K562 (cell line): ENCODE data around the gene NTM. TPM values are rescaled to one million over a fixed set of nuclear protein-coding genes. Genes with fewer than 3 reads are reported as not detected.

Source experiments
- ATAC-seq: fragments of 200-7000 bp; cut with Tn5 transposase; 3 replicates; pipeline ENCODE4 v1.9.1; 2020; ENCODE audit warnings: moderate library complexity
- BruUV-seq: library from RNA; stranded (reverse); fragments of 400-500 nt; replicated peaks from 2 replicates; lab custom pipeline; 2021; lab: Mats Ljungman, UMichigan
- CTCF ChIA-PET: fragments of 300-600 bp; formaldehyde crosslinking; extraction: SDS; loops from one replicate; lab custom pipeline; 2021; ENCODE audit warnings: low intra/inter-chr PET ratio; lab: Yijun Ruan, JAX
- POLR2A ChIA-PET: fragments of 300-600, 350-650 bp; sonication (Branson Sonifier 250); formaldehyde crosslinking; extraction: SDS; loops from one replicate; lab custom pipeline; 2021; ENCODE audit warnings: antibody characterized with exemption, inconsistent platforms; lab: Yijun Ruan, JAX
- DNase-seq, 4 experiments: peaks; one replicate each; pipeline versions ENCODE4 v3.0.0 to v3.0.0-alpha.2; 2011 to 2018; ENCODE audit warnings: low spot score in 3 of 4, mixed read lengths in 3 of 4; ENCODE audit errors: extremely low read depth in 1 of 4
- FAIRE-seq: peaks from 2 replicates; lab custom pipeline; 2011; peaks lifted over from hg19 to GRCh38; lab: Jason Lieb, UNC
- H2AFZ ChIP-seq: 2 replicates; pipeline ENCODE4 v1.6.0; 2011; ENCODE audit warnings: low read depth, low read length, control low read depth, inconsistent platforms
- H3K27ac ChIP-seq: fragments of 200-600 bp; 3 replicates; pipeline ENCODE4 v1.8.0; 2011; ENCODE audit warnings: low read depth, mild to moderate bottlenecking, control low read depth, inconsistent platforms, low read length, moderate library complexity, mixed read lengths; ENCODE audit errors: extremely low read depth
- H3K27me3 ChIP-seq, 2 experiments: fragments of 300-600 bp in 1 of 2; 2 replicates in 1 of 2; 3 replicates in 1 of 2; pipeline versions ENCODE4 v1.6.0 to v1.8.0; 2011; ENCODE audit warnings: inconsistent platforms in 2 of 2, low read length in 2 of 2, mild to moderate bottlenecking in 1 of 2, mixed read lengths in 1 of 2, moderate library complexity in 1 of 2; ENCODE audit not compliant: control insufficient read depth in 2 of 2, insufficient read depth in 2 of 2
- H3K36me3 ChIP-seq: fragments of 300-600 bp; 3 replicates; pipeline ENCODE4 v1.8.0; 2011; ENCODE audit warnings: mild to moderate bottlenecking, low read length, inconsistent platforms; ENCODE audit not compliant: control insufficient read depth, insufficient read depth
- H3K4me1 ChIP-seq, 2 experiments: fragments of 200-600 bp in 1 of 2; replicated peaks in 1 of 2; 2 replicates in 1 of 2; 3 replicates in 1 of 2; pipeline versions ENCODE4 v1.5.1 to v1.8.0; 2011; ENCODE audit warnings: inconsistent platforms in 2 of 2, low read length in 2 of 2, mild to moderate bottlenecking in 1 of 2, mixed read lengths in 1 of 2, moderate library complexity in 1 of 2; ENCODE audit not compliant: control insufficient read depth in 2 of 2, insufficient read depth in 2 of 2
- H3K4me2 ChIP-seq: 2 replicates; pipeline ENCODE4 v1.6.1; 2011; ENCODE audit warnings: low read length, control low read depth, inconsistent platforms, mixed read lengths; ENCODE audit not compliant: insufficient read depth
- H3K4me3 ChIP-seq: fragments of 200-600 bp; sonication (generic), shearing (Covaris generic); 2 replicates; pipeline ENCODE4 v1.5.1; 2016; ENCODE audit warnings: control low read depth, inconsistent platforms
- H3K79me2 ChIP-seq: fragments of 200-600 bp; 3 replicates; pipeline ENCODE4 v1.8.0; 2011; ENCODE audit warnings: low read length, inconsistent platforms; ENCODE audit not compliant: control insufficient read depth, insufficient read depth
- H3K9ac ChIP-seq, 2 experiments: 2 replicates each; pipeline versions ENCODE4 v1.6.0 to v1.6.1; 2011; ENCODE audit warnings: low read depth in 2 of 2, low read length in 2 of 2, control low read depth in 1 of 2, inconsistent platforms in 1 of 2, mild to moderate bottlenecking in 1 of 2, mixed read lengths in 1 of 2; ENCODE audit not compliant: insufficient read depth in 1 of 2
- H3K9me1 ChIP-seq: one replicate; pipeline ENCODE4 v1.6.0; 2011; ENCODE audit warnings: inconsistent platforms, mild to moderate bottlenecking, low read length, moderate library complexity; ENCODE audit not compliant: control insufficient read depth, insufficient read depth
- H3K9me3 ChIP-seq: replicated peaks from 2 replicates; pipeline ENCODE4 v1.5.1; 2011; ENCODE audit warnings: low read depth, low read length, inconsistent platforms; ENCODE audit not compliant: control insufficient read depth, insufficient read depth
- H4K20me1 ChIP-seq: replicated peaks from 2 replicates; pipeline ENCODE4 v1.6.1; 2011; ENCODE audit warnings: low read length, inconsistent platforms, mixed read lengths; ENCODE audit not compliant: control insufficient read depth, insufficient read depth
- DACH1 ChIP-seq: fragments of 450-650 bp; IDR thresholded peaks from 2 replicates; pipeline ENCODE4 v1.6.1; 2018; ENCODE audit not compliant: partially characterized antibody
- NR2C2 ChIP-seq, 2 experiments: fragments of 200-800 bp in 1 of 2; sonication (Bioruptor generic) in 1 of 2; sonication (generic) in 1 of 2; formaldehyde crosslinking in 1 of 2; IDR thresholded peaks; 2 replicates each; pipeline versions ENCODE4 v1.6.1 to v1.8.0; 2016 to 2022; ENCODE audit warnings: mild to moderate bottlenecking in 1 of 2, missing compliant biosample characterization in 1 of 2, missing genetic modification characterization in 1 of 2, missing genetic modification reagents in 1 of 2
- ZNF274 ChIP-seq: IDR thresholded peaks from 2 replicates; pipeline ENCODE4 v1.6.1; 2011; ENCODE audit warnings: low read depth, mild to moderate bottlenecking, low read length, moderate library complexity, borderline replicate concordance
- ZNF354B ChIP-seq: fragments of 250-450 bp; sonication (Bioruptor Pico); IDR thresholded peaks from 2 replicates; pipeline ENCODE4 v1.4.0; 2020
- ZNF696 ChIP-seq: fragments of 250-450 bp; sonication (Bioruptor Pico); conservative IDR thresholded peaks from 2 replicates; pipeline ENCODE4 v1.4.0; 2020; ENCODE audit warnings: mild to moderate bottlenecking, moderate library complexity
- WGBS: fragments of 100-300 bp; shearing (Covaris generic); methylation state at CpG from one replicate; pipeline ENCODE4 v1.1.6; 2016; ENCODE audit warnings: low coverage, mixed read lengths; ENCODE audit not compliant: insufficient coverage; ENCODE audit errors: missing lambda C conversion rate; 5-methylcytosine and 5-hydroxymethylcytosine counted together
- in situ Hi-C: fragments of 300-500 bp; cut with MboI; formaldehyde crosslinking; loops from 4 replicates; pipeline ENCODE4 v1.15.0; 2018; ENCODE audit warnings: inconsistent platforms, mixed read lengths
- intact Hi-C: fragments of 100-400 bp; cut with micrococcal nuclease; formaldehyde crosslinking; loops from 2 replicates; pipeline ENCODE4 v1.14.2; 2022
- polyA plus RNA-seq, 8 experiments: library from polyadenylated mRNA; depleted of rRNA in 4 of 8; stranded (reverse) in 5 of 8; unstranded in 3 of 8; fragments of >200 nt; fragmentation: Nextera tagmentation in 2 of 8; fragmentation: Illumina TruSeq in 1 of 8; extraction: Ambion mirVana in 2 of 8; extraction: Trizol in 1 of 8; gene quantifications; 2 replicates each; pipeline versions ENCODE4 v1.2.1 to v1.2.3, GENCODE V29; 2011 to 2014; ENCODE audit warnings: inconsistent platforms in 1 of 8, missing spikeins in 1 of 8
- total RNA-seq, 7 experiments: library from RNA; depleted of rRNA in 6 of 7; stranded (reverse); fragments of >200 nt in 6 of 7; fragmentation: Illumina TruSeq in 2 of 7; extraction: Trizol in 2 of 7; gene quantifications; 2 replicates each; pipeline versions ENCODE4 v1.2.1 to v1.2.3, GENCODE V29; 2011 to 2021; ENCODE audit warnings: low replicate concordance in 1 of 7
- TF ChIP-seq, protein P1 (sequence below): fragments of 450-650 bp; formaldehyde crosslinking; IDR thresholded peaks from 2 replicates; pipeline ENCODE4 v1.4.0; 2020; ENCODE audit warnings: mild to moderate bottlenecking
- TF ChIP-seq, protein P2 (sequence below): fragments of 250-450 bp; sonication (Bioruptor Pico); IDR thresholded peaks from 2 replicates; pipeline ENCODE4 v1.8.0; 2022; ENCODE audit warnings: moderate library complexity, mild to moderate bottlenecking, inconsistent platforms
- TF ChIP-seq, protein P3 (sequence below): fragments of 250-450 bp; sonication (Bioruptor Pico); IDR thresholded peaks from 2 replicates; pipeline ENCODE4 v1.8.0; 2021; ENCODE audit warnings: mild to moderate bottlenecking, moderate library complexity
- TF ChIP-seq, protein P4 (sequence below): fragments of 450-650 bp; IDR thresholded peaks from 2 replicates; pipeline ENCODE4 v1.6.1; 2016; ENCODE audit warnings: low read depth, mild to moderate bottlenecking, moderate library complexity
- TF ChIP-seq, protein P5 (sequence below), 2 experiments: fragments of 150-350 bp in 1 of 2; IDR thresholded peaks; 2 replicates each; pipeline ENCODE4 v1.6.1; 2012 to 2016; ENCODE audit warnings: low read depth in 2 of 2, low read length in 2 of 2, mild to moderate bottlenecking in 1 of 2, moderate library complexity in 1 of 2

Gene NTM
- total and polyA plus RNA-seq, 9 of the 15 experiments (the other 6 are each of a cell fraction or from before 2014, with no cell fraction given), result not detected

DNA sequence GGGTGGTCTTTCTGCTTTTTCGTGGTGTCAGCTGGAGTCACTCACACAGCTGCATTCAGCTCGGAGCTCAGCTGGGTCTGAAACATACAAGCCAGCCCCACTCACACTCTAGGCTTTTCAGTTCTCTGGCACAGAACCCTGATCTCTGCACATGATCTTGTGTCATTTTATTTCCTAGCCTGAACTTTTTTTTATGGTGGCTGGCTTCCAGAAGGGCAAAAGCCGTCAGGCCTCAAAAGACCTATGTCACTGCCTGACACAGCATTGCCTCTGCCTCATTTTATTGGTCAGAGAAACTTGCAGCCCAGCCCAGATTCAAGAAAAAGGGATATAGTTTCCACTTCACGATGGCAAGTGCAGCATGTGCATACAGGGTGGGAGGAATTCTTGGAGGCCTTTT lies 117.8 kb downstream of the NTM start:
- DNase-seq, result no peak
- WGBS, result 0% methylated on average over 4 of the region's 4 CpGs
- Histone ChIP-seq H3K27ac (no peak overlapping the region), H4K20me1 (no peaks in the 10 kb centered on the region; the same call in 1 of the 2 replicates), H3K9ac (no peak overlapping the region), H3K4me1 (no peaks in the 10 kb centered on the region), H3K9me1 (no peaks in the 10 kb centered on the region), H3K36me3 (no peaks in the 10 kb centered on the region), H3K79me2 (no peaks in the 10 kb centered on the region), H3K4me2 (no peak overlapping the region), H3K27me3 (no peaks in the 10 kb centered on the region; a peak in 1 of 5 replicates), H2AFZ (no peak overlapping the region), H3K4me3 (no peak overlapping the region), H3K9me3 (no peaks in the 10 kb centered on the region)
- in situ Hi-C loops (no loop called here), intact Hi-C loops (no loop called here)
- no TSS peak for BruUV-seq
- ATAC-seq, result no peak
- ChIA-PET POLR2A (no interaction called here), CTCF (no interaction called here)
- FAIRE-seq, result no peak
- no peak for TF ChIP-seq NR2C2 (CRISPR knock-in tag; IDR thresholded peaks at IDR 0.05)
- TF ChIP-seq NR2C2 (tag; IDR thresholded peaks at IDR 0.05), result no peak
- TF ChIP-seq, protein P1, sequence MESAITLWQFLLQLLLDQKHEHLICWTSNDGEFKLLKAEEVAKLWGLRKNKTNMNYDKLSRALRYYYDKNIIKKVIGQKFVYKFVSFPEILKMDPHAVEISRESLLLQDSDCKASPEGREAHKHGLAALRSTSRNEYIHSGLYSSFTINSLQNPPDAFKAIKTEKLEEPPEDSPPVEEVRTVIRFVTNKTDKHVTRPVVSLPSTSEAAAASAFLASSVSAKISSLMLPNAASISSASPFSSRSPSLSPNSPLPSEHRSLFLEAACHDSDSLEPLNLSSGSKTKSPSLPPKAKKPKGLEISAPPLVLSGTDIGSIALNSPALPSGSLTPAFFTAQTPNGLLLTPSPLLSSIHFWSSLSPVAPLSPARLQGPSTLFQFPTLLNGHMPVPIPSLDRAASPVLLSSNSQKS (CRISPR knock-in tag), result no peak
- TF ChIP-seq ZNF696 (CRISPR knock-in tag), result no peak
- TF ChIP-seq, protein P2, sequence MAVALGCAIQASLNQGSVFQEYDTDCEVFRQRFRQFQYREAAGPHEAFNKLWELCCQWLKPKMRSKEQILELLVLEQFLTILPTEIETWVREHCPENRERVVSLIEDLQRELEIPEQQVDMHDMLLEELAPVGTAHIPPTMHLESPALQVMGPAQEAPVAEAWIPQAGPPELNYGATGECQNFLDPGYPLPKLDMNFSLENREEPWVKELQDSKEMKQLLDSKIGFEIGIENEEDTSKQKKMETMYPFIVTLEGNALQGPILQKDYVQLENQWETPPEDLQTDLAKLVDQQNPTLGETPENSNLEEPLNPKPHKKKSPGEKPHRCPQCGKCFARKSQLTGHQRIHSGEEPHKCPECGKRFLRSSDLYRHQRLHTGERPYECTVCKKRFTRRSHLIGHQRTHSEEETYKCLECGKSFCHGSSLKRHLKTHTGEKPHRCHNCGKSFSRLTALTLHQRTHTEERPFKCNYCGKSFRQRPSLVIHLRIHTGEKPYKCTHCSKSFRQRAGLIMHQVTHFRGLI, result no peak
- no peak for TF ChIP-seq ZNF274
- TF ChIP-seq ZNF354B (CRISPR knock-in tag), result no peak
- TF ChIP-seq, protein P3, sequence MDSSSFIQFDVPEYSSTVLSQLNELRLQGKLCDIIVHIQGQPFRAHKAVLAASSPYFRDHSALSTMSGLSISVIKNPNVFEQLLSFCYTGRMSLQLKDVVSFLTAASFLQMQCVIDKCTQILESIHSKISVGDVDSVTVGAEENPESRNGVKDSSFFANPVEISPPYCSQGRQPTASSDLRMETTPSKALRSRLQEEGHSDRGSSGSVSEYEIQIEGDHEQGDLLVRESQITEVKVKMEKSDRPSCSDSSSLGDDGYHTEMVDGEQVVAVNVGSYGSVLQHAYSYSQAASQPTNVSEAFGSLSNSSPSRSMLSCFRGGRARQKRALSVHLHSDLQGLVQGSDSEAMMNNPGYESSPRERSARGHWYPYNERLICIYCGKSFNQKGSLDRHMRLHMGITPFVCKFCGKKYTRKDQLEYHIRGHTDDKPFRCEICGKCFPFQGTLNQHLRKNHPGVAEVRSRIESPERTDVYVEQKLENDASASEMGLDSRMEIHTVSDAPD (CRISPR knock-in tag), result no peak
- no peak for TF ChIP-seq DACH1
- TF ChIP-seq, protein P4, sequence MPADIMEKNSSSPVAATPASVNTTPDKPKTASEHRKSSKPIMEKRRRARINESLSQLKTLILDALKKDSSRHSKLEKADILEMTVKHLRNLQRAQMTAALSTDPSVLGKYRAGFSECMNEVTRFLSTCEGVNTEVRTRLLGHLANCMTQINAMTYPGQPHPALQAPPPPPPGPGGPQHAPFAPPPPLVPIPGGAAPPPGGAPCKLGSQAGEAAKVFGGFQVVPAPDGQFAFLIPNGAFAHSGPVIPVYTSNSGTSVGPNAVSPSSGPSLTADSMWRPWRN, result no peak
- TF ChIP-seq, protein P5, sequence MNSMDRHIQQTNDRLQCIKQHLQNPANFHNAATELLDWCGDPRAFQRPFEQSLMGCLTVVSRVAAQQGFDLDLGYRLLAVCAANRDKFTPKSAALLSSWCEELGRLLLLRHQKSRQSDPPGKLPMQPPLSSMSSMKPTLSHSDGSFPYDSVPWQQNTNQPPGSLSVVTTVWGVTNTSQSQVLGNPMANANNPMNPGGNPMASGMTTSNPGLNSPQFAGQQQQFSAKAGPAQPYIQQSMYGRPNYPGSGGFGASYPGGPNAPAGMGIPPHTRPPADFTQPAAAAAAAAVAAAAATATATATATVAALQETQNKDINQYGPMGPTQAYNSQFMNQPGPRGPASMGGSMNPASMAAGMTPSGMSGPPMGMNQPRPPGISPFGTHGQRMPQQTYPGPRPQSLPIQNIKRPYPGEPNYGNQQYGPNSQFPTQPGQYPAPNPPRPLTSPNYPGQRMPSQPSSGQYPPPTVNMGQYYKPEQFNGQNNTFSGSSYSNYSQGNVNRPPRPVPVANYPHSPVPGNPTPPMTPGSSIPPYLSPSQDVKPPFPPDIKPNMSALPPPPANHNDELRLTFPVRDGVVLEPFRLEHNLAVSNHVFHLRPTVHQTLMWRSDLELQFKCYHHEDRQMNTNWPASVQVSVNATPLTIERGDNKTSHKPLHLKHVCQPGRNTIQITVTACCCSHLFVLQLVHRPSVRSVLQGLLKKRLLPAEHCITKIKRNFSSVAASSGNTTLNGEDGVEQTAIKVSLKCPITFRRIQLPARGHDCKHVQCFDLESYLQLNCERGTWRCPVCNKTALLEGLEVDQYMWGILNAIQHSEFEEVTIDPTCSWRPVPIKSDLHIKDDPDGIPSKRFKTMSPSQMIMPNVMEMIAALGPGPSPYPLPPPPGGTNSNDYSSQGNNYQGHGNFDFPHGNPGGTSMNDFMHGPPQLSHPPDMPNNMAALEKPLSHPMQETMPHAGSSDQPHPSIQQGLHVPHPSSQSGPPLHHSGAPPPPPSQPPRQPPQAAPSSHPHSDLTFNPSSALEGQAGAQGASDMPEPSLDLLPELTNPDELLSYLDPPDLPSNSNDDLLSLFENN (IDR thresholded peaks at IDR 0.05; ENCODE audit: low read depth in 2 of 2, low read length in 2 of 2), result no peak
